Peyer's patch (tissue), 4 donors: ENCODE results near the gene TBX1. TPM values are rescaled to one million over a fixed set of nuclear protein-coding genes. Genes with fewer than 3 reads are reported as not detected.

Experiments used
- DNase-seq, 3 donors: peaks; one replicate each; pipeline ENCODE4 v3.0.0-alpha.2; 2017 to 2019
- H3K27ac ChIP-seq, 4 donors: fragments of 200-600 bp; sonication (generic); one replicate each; pipeline ENCODE4 v1.5.1; 2016 to 2019
- H3K27me3 ChIP-seq, 2 donors: fragments of 200-600 bp; sonication (generic); one replicate each; pipeline ENCODE4 v1.5.1; 2019
- H3K36me3 ChIP-seq, 3 donors: fragments of 200-600 bp; sonication (generic); one replicate each; pipeline ENCODE4 v1.5.1; 2016 to 2019
- H3K4me1 ChIP-seq, 4 donors: fragments of 200-600 bp; sonication (generic); one replicate each; pipeline ENCODE4 v1.5.1; 2016 to 2019
- H3K4me3 ChIP-seq, 4 donors: fragments of 200-600 bp; sonication (generic); 1 replicate in 3 of 4; 2 replicates in 1 of 4; pipeline ENCODE4 v1.5.1; 2016 to 2019; ENCODE audit warnings: mild to moderate bottlenecking in 1 of 4
- H3K9me3 ChIP-seq, 4 donors: fragments of 200-600 bp; sonication (generic); one replicate each; pipeline ENCODE4 v1.5.1; 2016 to 2019; ENCODE audit warnings: mild to moderate bottlenecking in 1 of 4
- POLR2A ChIP-seq, 2 donors: fragments of 450-650 bp; IDR thresholded peaks; one replicate each; pipeline ENCODE4 v1.5.1; 2017; ENCODE audit warnings: antibody characterized with exemption in 2 of 2, mild to moderate bottlenecking in 2 of 2, moderate library complexity in 2 of 2
- total RNA-seq, 4 donors: library from RNA; depleted of rRNA; stranded (reverse); fragments of >200 nt; gene quantifications; one replicate each; pipeline ENCODE4 v1.1.0, GENCODE V29; 2016
- TF ChIP-seq, protein P1 (sequence below), 6 experiments: fragments of 450-650 bp in 4 of 6; fragments of 200-600 bp in 2 of 6; sonication (generic) in 1 of 6; IDR thresholded peaks; one replicate each; pipeline ENCODE4 v1.5.1; 2017 to 2019; ENCODE audit warnings: antibody characterized with exemption in 6 of 6, mild to moderate bottlenecking in 3 of 6, moderate library complexity in 1 of 6

Gene TBX1
- total RNA-seq, 4 donors from 2014 or later = 0.70 to 4.1 (median 1.1) TPM; not detected in 1

DNA sequence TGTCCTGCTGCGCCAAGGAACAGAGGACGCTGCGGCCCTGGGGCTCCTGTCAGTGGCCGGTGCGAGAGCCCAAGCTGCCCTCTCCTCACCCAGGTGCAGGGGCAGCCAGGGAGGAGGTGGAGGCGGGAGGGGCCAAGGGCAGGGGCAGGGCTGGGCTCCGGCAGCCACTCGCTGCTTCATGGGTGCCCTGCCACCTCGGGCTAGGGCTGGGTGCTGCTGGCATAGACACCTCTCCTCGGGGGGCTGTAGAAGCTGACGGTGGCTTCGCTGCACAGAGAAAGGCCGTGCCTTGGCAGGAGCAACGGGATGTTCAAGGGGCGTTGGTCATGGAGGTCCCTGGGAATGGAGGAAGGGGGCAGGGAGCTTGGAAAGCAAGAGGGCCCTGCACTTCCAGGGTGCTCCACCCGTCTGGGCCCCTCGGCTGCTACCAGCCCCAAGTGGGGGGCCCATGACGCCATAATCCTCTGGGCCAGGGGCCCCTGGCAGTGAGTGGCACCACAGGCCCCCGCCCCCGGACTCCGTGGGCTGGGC is 1.6 kb upstream of the TBX1 start:
- peaks cover 0 to 47% (median 22%) of the 10 kb centered on the region in 4 donors for H3K4me1 ChIP-seq
- no peak for DNase-seq
- no peak for TF ChIP-seq POLR2A (IDR thresholded peaks at IDR 0.05)
- TF ChIP-seq, protein P1, sequence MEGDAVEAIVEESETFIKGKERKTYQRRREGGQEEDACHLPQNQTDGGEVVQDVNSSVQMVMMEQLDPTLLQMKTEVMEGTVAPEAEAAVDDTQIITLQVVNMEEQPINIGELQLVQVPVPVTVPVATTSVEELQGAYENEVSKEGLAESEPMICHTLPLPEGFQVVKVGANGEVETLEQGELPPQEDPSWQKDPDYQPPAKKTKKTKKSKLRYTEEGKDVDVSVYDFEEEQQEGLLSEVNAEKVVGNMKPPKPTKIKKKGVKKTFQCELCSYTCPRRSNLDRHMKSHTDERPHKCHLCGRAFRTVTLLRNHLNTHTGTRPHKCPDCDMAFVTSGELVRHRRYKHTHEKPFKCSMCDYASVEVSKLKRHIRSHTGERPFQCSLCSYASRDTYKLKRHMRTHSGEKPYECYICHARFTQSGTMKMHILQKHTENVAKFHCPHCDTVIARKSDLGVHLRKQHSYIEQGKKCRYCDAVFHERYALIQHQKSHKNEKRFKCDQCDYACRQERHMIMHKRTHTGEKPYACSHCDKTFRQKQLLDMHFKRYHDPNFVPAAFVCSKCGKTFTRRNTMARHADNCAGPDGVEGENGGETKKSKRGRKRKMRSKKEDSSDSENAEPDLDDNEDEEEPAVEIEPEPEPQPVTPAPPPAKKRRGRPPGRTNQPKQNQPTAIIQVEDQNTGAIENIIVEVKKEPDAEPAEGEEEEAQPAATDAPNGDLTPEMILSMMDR (IDR thresholded peaks at IDR 0.05) = no peak
- peaks cover 0 to 66% of the 10 kb centered on the region in 2 donors for H3K27me3 ChIP-seq
- no peaks in the 10 kb centered on the region for H3K9me3 ChIP-seq
- H3K36me3 ChIP-seq = no peaks in the 10 kb centered on the region
- H3K27ac ChIP-seq = no peak overlapping the region
- no peak overlapping the region for H3K4me3 ChIP-seq

DNA sequence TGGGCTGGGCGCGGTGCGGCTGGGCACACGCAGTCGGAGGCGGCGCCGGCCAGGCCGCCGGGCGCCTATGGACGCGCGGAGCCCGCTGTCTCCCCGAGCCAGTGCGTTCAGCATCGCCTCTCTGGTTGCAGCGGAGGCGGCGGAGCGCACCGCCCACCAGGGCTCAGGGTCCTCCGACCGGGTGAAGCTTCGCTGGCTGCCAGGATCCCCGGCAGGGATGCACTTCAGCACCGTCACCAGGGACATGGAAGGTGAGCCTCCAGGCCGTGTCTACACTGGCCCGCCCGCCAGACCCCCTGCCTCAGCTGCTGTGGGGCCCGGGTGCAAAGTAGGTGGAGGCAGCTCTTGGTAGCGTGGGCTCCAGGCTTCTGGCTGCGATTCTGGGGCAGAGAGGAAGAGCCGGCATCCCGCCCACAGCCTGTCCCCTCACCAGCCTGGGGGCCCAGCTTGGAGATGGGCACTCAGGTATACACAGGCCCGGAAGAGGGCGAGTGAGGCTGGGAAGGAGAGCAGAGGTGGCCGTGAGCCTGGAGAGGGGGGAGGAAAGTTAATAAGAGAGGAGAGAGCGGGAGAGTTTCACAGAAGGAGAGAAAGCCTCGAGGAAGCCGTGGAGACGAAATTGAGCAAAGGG is 1.0 kb upstream of the TBX1 start:
- DNase-seq = no peak
- H3K4me3 ChIP-seq = peak overlapping the region in 1 of 4 donors; percentile 3
- H3K27me3 ChIP-seq = peaks cover 0 to 67% of the 10 kb centered on the region in 2 donors
- TF ChIP-seq, protein P1 (IDR thresholded peaks at IDR 0.05) = no peak
- H3K36me3 ChIP-seq = no peaks in the 10 kb centered on the region
- no peaks in the 10 kb centered on the region for H3K9me3 ChIP-seq
- H3K4me1 ChIP-seq = peaks cover 0 to 47% (median 22%) of the 10 kb centered on the region in 4 donors
- no peak overlapping the region for H3K27ac ChIP-seq

DNA sequence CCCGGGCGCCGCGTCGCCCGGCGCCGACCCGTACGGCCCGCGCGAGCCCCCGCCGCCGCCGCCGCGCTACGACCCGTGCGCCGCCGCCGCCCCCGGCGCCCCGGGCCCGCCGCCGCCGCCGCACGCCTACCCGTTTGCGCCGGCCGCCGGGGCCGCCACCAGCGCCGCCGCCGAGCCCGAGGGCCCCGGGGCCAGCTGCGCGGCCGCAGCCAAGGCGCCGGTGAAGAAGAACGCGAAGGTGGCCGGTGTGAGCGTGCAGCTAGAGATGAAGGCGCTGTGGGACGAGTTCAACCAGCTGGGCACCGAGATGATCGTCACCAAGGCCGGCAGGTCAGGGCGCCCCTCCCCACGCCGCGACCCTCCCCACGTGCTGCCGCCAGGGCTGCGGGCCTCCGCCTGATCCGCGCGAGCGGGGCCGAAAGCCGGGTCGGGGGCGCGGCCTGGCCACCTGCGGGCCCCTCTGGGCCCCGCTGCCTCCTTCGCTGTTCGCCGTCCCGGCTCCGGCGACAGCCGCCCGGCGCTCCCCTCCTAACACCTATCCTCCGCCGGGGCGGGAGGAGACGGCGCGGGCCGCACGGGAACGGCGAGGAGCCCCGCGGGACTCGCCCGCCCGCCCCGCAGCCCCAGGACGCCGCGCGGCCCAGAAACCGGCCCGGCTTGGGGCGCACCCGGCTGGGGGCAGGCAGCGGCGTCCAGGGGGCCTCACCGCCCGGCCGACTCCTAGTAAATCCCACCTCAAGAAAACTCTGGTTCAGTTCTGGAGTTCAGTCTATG is 560 bp downstream of the TBX1 start:
- peaks cover 0 to 38% (median 16%) of the 10 kb centered on the region in 4 donors for H3K4me1 ChIP-seq
- DNase-seq = no peak
- H3K9me3 ChIP-seq = peaks cover 0 to under 1% (median 0%) of the 10 kb centered on the region in 4 donors
- H3K27ac ChIP-seq = no peak overlapping the region
- no peak for TF ChIP-seq POLR2A (IDR thresholded peaks at IDR 0.05)
- TF ChIP-seq, protein P1 (IDR thresholded peaks at IDR 0.05) = no peak
- H3K36me3 ChIP-seq = no peaks in the 10 kb centered on the region
- H3K27me3 ChIP-seq = peaks cover 0 to 65% of the 10 kb centered on the region in 2 donors
- peak overlapping the region in 2 of 4 donors; percentile 24 to 34 for H3K4me3 ChIP-seq

DNA sequence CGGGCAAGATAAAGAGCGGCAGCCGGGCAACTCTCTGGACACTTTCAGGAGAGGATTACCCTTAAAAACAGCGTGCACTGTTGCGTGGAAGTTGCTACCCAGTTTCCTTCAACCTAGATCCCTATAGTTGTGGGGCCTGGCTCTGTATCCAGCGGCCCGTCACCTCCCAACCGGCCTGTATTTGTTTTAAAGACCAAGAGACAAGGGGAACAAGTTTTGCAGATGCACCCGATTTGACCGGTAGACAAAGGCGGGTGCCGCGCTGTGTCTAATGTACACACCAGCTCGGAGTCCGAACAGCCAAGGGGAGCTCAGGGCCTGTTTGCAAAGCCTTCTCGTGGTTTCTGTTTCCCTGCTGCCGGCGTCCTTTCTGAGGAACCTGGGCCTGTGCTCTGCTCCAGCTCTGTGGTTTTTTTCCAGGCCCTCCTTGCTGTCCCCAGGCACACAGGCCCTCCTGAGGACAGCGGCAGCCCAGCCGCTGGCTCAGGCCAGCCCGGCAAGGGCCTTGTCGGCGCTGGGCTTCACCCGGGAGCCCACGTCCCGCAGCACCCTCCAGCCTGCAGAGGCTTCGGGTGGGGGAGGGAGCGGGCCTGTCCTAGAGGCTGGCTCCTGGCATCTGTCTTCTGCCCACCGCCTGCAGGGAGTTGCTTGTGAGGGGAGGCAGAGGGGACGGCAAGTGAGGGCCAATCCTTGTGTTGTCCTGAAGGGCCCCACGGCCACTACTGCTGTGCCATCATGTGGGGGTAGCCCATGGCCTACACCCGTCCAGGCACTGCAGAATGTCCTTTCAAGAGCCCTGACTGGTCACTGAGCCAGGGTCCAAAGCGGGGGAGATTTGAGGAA is 1.4 kb downstream of the TBX1 start:
- DNase-seq = no peak
- no peak overlapping the region for H3K4me3 ChIP-seq
- TF ChIP-seq POLR2A (IDR thresholded peaks at IDR 0.05) = no peak
- TF ChIP-seq, protein P1 (IDR thresholded peaks at IDR 0.05) = no peak
- peaks cover 0 to 66% of the 10 kb centered on the region in 2 donors for H3K27me3 ChIP-seq
- peaks cover 0 to 2% (median 0%) of the 10 kb centered on the region in 4 donors for H3K9me3 ChIP-seq
- H3K27ac ChIP-seq = no peak overlapping the region
- peaks cover 0 to 38% (median 18%) of the 10 kb centered on the region in 4 donors for H3K4me1 ChIP-seq
- no peaks in the 10 kb centered on the region for H3K36me3 ChIP-seq
